HL-60/S4 (cell line): Measurements from ENCODE around the gene APEX1.
"Not testable (repeated sequence)": the region's sequence is repeated elsewhere in the genome, so short reads cannot be mapped to it uniquely, and the experiment has no call there.

Source experiments
- in situ Hi-C: fragments of 300-500 bp; cut with MboI; formaldehyde crosslinking; loops from 2 replicates; pipeline ENCODE4 v1.14.3; 2022; ENCODE audit warnings: low sequenced_read_pairs

APEX1 gene

DNA sequence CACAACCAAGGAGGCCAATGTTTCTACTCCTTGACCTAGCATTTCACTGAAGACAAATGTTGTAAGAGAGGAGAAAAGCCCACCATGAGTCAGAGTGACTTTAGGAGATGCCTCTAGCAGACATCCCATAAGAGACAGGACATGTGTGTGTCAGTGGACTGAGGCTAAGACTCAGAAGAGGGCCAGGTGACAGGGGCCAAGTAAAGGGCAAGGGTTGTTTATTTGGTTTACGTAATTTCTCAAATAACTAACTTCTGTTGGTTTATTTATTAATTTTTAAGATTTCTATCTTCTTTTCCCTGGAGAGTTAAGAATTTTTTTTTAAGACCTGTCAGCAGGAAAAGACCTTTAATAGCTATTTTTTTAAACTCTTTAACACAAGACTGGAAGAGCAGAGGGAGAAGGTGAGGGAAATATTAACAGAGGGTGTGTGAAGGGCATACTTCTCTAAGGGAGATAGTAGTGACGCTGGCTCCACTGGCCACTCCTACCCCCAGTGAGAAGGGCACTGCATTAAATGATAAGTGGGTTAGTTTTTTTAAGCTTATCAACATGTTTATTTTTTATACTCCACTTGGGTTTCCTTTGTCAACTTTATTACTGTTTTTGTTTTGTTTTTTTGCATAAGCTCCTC, 17.6 kb downstream of the APEX1 start:
- in situ Hi-C loops, result no loop called here

DNA sequence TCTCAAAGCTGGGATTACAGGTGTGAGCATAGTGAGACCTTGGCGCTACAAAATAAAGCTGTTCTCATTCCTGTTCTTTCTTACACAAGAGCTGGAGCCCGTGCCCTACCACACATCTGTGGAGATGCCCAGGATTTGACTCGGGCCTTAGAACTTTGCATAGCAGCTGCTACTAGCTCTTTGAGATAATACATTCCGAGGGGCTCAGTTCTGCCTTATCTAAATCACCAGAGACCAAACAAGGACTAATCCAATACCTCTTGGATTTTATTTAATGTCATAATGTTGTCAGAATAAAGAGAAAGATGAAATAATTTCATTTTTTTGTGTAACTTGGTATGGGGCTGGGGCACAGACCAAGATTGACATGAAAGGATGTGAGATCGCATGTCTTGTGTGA, 21.8 kb downstream of the APEX1 start:
- in situ Hi-C loops, result no loop called here

DNA sequence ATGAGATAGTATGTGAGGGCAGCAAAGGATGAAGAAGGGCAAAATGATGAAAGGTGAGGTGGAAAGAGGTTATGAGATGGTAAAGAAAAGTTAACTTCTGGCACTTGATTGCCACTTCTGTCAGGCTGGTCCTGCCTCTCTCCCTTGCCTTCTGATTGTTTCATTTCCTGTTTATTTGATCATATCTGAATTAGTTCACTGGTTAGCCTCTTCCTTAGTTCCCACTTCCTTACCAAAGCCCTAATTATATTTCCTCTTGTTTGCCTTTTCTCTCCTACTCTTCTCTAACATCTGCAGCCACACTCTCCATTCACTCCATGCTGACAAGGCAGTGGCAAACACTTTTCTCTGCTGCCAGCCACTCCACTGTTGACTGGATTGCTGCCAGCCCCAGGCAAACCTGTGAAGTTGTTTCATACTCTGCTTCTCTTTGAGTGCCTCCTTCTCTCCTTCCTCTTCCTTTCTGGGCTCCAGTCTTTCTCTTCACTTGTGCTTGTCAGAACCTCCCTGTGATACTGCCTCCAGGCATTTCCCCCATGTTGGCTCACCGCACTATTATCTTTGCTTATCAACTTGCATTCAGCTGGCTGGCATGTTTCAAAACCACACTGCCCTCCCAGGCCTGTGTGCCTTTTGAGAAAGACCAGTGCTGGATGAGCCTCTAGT, 22.3 kb downstream of the APEX1 start:
- in situ Hi-C loops, result no loop called here

DNA sequence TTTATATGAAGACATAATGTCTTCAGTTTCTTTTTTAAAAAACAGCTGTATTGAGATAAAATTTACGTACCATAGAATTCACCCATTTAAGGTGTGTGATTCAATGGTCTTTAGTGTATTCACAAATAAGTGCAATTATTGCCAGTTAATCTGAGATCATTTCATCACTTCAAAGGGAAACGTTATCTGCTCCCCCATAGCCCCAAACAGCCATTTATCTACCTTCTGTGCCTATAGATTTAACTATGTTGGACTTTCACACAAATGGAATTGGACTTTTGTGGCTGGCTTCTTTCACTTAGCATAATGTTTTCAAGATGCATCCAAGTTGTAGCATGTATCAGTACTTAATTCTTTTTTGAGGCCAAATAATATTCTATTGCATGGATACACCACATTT, 23.9 kb downstream of the APEX1 start:
- in situ Hi-C loops, result no loop called here

DNA sequence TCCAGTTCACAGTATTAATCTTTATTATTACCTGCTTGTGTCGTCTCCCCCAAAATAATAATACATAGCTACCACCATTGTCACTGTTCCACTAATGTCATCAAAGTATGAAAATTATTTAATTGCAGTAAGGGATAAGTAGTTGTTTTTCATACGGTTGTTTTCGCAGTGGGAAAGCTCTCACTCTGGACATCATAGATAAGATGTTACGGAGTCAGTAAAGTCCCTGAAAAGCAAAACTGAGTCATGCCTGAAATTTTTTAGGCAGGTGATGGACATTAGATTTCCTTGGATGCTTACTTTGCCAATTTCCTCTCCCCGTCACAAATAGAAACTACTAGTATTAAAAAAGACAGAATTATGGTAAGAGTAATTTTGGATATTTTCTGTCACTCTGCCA, 27.4 kb downstream of the APEX1 start:
- in situ Hi-C loops, result no loop called here

DNA sequence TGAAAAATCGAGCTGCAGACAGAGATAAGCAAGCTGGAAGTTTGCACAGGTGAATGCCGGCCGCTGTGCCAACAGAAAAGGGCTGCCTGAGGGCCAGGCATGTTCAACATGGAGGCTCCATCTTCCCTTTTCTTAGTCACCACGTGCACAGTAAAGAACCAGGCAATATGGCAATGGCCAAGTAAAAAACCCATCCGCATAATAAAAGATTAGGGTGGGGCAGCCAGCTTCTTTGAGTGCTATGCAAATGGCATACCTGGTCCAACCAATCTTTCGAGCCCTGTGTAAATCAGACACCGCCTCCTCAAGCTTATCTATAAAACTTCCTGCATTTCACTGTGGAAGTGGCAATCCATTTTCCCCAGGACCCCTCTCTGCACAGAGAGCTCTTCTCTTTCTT, 30.9 kb downstream of the APEX1 start:
- in situ Hi-C loops, result no loop called here

DNA sequence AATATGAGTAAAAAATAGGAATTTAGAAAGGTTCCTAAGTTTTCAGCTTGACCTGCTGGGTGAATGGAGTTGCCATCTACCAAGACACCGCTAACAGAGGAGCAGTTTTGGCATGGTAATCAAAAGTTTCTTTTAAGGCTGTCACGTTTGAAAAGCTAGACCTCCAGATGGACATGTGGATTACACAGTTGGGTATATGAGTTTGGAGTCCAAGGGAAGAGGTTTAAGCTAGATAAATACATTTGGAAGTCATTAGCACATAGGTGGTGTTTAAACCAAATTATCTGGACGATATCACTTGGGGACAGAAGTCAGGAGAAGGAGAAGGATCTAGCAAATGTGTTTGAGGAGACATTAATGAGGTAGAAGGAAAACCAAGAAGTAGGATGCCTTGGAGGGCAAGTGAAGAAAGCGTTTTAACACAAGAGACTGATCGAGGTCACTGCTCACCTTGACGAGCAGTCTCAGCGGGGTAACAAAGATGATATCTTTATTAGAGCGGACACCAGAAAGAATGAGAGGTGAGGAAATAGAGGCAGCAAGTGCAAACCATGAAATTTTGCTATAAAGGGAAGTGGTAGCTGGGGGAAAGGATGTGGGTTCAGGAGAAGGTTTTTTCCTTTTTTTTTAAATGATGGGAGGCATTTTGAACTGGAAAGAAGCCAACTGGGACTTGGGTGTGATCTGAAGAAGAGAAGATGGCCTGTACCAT, 31.8 kb downstream of the APEX1 start:
- in situ Hi-C loops, result no loop called here

DNA sequence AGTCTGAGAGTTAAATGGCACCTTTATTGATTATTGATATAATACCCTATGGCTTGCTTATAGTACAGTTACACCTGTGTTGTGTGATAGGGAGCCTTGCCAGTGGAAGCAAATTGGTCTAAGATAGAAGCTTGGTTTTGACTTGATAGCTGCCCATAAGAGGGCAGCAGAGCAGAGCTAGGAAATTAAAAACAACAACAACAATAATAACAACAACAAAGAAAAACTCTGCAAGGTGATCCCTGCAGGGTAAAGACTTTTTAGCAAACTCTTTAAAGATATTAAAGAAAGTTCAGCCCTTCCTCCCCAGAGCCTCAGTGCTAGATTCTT, 32.3 kb downstream of the APEX1 start:
- in situ Hi-C loops, result no loop called here

DNA sequence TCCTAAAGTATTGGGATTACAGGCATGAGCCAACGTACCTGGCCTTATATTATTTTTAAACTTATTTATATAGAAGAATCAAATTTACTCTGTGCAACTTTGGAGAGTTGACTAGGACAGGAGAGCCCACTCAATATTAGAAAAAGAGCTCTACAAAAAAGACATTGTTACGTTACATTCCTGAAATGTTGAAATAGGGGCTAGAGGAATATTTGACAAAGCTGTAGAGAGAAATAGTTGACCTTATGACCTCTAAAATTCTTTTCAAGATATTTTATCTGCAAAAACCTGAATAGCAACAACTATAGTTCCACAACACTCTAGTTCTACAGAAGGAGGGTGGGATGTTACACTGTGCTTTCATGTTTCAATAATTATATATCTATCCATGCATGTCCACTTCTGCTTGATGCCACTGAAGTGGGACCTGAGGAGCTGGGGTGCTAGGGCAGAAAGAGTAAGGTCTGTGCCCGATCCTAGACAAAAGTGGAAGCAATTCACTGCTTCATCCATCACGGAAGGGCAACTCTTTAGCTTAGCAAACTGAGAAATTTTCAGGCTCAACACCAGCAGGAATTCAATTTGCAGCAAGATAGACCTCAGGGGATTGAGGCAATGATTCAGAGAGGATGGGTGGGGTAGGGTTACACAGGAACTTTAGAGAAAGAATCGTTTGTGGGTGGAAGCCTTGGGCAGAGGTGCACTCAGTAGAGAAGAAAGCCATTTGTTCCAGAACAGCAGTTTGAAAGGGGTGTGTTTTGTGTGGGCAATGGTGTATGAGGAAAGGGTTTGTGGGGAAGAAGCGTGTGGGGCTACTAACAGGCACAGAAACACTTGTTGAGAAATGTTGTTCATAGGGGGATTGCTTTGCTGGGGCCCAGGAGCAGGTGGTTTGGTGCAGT, 34.3 kb downstream of the APEX1 start:
- in situ Hi-C loops, result no loop called here

DNA sequence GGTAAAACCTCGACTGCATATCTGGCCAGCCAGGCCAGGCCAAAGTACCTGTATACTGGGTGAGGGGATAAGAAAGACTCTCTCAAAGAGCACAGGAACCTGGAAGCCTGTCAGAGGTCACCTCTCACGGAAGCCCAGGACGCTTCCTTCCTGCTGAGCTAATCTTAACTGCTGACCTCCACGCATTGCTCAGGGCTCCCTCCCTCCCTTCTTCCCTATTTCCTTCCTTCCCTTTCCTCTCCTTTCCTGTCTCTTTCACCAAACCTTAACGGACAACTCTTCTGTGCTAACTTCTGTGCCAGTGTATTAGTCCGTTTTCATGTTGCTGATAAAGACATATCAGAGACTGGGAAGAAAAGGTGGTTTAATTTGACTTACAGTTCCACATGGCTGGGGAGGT, 35.5 kb downstream of the APEX1 start:
- in situ Hi-C loops, result no loop called here

DNA sequence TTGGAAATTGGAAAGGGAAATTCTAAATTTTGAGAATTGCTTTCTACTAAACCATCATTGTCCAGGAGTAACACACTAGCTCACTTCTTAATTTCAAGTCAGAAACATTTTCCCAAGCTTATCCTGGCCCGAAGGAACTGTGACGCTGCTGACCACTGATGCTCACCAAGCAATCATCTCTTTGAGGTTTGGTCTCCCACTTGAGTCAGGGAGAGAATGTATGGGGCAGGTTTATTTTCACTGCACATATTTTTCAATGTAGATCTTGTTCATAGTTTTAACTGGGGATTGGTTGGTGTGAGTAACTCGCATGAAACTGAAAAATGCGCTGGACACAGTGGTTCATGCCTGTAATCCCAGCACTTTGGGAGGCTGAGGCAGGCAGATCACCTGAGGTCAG, 37.5 kb downstream of the APEX1 start:
- in situ Hi-C loops, result no loop called here

DNA sequence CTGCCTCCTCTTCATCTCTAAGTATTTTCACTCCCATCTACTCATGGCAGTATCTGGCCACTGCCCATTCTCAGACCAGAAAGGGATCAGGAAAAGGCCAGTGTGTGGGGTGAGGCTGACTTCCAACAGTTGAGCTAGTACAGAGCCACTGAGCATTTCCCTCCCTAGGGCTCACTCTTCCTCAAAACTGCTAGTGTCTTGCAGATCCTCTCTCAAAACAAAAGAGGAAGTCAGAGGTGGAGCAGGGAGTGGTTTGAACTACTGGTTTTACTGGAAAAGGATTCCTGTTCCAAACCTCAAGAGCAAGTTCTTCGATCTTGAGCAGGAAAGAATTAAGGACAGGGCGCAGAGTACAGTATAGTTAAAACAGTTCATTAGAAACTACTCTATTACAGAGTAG, 38.6 kb downstream of the APEX1 start:
- in situ Hi-C loops, result no loop called here

DNA sequence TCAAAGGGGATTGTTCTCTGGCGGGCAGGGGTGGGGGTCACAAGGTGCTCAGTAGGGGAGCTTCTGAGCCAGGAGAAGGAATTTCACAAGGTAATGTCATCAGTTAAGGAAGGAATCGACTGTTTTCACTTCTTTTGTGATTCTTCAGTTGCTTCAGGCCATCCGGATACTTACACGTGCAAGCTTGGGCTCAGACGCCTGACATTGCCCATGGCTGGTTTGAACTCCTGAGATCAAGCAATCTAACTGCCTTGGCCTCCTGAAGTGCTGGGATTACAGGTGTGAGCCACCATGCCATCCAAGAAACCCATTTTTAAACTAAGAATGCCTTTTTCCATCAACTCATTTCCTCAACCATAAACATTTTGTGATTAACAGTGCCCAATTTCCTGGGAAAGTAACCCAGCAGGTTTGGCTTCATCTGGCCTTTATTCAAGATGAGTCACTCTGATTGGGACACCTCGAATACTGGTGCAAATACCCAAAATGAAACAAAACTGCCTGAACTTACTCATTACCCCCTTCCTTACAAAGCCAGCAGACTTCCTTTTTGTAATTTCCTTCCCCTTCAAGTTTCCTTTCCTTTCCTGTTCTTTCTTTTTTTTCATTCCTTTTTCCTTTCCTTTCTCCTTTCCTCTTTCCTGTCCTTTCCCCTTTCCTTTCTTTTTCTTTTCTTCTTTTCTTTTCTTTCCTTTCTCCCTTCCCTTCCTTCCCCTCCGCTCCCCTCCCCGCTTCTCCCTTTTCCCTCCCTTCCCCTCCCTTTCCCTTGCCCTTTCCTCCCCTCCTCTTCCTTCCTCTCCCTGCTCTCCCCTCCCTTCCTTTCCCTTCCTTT, 40.1 kb downstream of the APEX1 start:
- in situ Hi-C loops, result no loop called here

DNA sequence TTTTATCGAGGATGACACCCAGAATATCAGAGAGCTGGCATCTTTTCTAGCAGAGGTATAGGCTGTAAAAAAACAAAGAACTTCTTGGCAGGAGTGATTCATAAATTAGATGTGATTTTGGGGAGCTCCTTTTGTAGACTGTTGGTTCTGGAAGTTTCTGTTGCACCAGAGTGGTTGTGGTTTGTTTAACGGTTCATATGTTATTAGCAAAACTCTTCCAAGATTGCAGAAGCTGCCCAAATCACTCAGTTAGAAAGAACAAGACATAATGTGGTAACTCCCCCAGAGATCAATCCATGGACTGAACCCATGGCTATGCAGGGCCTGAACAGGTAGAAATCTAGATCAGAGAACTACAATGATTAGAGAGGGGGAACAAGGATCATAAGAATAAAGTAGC, 43.6 kb downstream of the APEX1 start:
- in situ Hi-C loops, result no loop called here

DNA sequence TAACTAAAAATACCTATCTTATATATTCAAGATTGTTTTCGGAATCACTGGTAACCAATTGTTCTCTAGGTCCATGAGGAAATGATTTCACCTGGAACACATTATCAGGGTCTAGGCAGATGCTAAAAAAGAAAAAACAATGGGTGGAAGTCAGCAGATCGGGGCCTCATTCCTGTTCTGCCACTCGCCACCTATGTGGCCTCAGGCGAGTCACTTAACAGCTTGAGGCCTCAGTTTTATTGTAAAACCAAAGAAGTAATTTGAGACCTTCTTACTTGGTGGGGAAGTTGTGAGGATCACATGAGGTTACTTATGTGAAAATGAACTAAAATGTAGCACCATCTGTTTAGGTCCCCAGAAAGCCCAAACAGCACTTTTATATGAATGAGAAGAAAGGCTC, 44.1 kb downstream of the APEX1 start:
- in situ Hi-C loops, result no loop called here

DNA sequence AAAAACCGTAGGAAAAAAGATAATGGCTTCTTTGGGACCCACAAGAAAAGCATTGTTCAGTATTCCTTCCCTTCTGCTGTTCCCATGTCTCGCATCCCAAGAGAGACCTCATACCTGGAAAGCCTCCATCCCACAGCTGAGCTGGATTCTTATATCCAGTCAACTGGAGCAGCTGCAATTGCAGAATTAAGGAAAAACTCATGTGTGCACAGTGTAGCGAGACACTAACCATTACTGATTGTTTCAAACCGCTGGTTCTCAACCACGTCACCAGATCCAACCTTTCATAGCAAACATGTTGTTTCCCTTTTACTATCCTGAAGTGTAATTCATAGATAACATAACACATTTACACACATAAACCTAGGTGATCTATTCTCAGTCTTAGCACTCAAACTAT, 44.9 kb downstream of the APEX1 start:
- in situ Hi-C loops, result no loop called here

DNA sequence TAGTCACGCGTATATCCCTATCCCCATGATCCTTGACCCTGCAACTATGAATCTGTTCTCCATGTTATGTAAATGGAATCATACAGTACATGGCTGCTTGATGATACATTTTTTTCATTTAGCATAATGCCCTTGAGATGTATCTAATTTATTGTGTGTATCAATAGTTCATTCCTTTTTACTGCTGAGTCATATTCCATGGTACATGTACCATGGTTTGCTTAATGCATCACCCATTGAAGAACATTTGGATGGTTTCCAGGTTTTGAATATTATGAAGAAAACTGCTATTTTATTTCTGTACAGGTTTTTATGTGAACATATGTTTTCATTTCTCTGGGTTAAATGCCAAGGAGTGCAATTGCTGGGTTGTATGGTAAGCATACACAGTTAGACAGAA, 46.3 kb downstream of the APEX1 start:
- in situ Hi-C loops, result no loop called here

DNA sequence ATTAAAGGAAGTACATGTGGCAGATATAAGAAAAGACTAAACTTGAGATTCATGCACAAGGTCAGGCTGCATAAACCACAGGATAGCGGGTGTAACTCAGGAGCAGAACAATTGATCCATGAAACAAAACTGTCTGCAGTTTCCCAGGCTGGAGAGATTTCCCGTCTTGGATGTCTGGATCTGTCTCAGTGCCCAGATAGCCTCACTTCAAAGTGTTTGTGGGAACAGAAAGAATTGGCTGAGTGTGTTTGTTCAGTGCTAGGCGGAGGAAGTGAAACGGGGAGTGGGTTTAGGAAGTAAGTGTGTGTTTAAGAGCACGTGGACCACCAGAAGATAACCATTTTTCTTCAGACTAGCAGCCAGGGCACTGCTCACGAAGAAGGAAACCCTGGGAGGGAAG, 48.9 kb downstream of the APEX1 start:
- in situ Hi-C loops, result no loop called here

DNA sequence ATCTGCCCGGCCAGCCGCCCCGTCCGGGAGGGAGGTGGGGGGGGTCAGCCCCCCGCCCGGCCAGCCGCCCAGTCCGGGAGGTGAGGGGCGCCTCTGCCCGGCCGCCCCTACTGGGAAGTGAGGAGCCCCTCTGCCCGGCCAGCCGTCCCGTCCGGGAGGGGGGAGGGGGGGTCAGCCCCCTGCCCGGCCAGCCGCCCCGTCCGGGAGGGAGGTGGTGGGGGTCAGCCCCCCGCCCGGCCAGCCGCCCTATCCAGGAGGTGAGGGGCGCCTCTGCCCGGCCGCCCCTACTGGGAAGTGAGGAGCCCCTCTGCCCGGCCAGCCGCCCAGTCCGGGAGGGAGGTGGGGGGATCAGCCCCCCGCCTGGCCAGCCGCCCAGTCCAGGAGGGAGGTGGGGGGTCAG, 51.2 kb downstream of the APEX1 start:
- in situ Hi-C loops, result not testable (repeated sequence)

DNA sequence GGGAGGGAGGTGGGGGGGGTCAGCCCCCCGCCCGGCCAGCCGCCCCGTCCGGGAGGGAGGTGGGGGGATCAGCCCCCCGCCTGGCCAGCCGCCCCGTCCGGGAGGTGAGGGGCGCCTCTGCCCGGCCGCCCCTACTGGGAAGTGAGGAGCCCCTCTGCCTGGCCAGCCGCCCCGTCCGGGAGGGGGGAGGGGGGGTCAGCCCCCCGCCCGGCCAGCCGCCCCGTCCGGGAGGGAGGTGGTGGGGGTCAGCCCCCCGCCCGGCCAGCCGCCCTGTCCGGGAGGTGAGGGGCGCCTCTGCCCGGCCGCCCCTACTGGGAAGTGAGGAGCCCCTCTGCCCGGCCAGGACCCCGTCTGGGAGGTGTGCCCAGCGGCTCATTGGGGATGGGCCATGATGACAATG, 51.7 kb downstream of the APEX1 start:
- in situ Hi-C loops, result not testable (repeated sequence)
